H1 (cell line): ENCODE results near the gene KIFC1. TPM values are rescaled to one million over a fixed set of nuclear protein-coding genes. Genes with fewer than 3 reads are reported as not detected.

Experiments used
- ATF2 ChIP-seq: IDR thresholded peaks from 2 replicates; pipeline ENCODE4 v1.6.1; 2012; ENCODE audit warnings: low read length, inconsistent platforms
- EP300 ChIP-seq, 2 experiments: IDR thresholded peaks; 1 replicate in 1 of 2; 2 replicates in 1 of 2; pipeline ENCODE4 v1.6.1; 2011 to 2012; ENCODE audit warnings: low read depth in 2 of 2, low read length in 2 of 2, mild to moderate bottlenecking in 2 of 2, borderline replicate concordance in 1 of 2, inconsistent platforms in 1 of 2, moderate library complexity in 1 of 2
- FOSL1 ChIP-seq: IDR thresholded peaks from 2 replicates; pipeline ENCODE4 v1.6.1; 2011; ENCODE audit warnings: mild to moderate bottlenecking, low read depth, low read length, moderate library complexity; ENCODE audit not compliant: insufficient read depth
- HDAC2 ChIP-seq, 2 experiments: fragments of 300-600 bp in 1 of 2; sonication (generic) in 1 of 2; IDR thresholded peaks; 2 replicates each; pipeline ENCODE4 v1.6.1; 2011 to 2012; ENCODE audit warnings: low read depth in 2 of 2, low read length in 2 of 2, mild to moderate bottlenecking in 2 of 2, moderate library complexity in 2 of 2, borderline replicate concordance in 1 of 2, inconsistent platforms in 1 of 2
- KDM5A ChIP-seq: fragments of 200-600 bp; IDR thresholded peaks from 2 replicates; pipeline ENCODE4 v1.7.1; 2012; ENCODE audit warnings: mild to moderate bottlenecking, low read length, inconsistent platforms, mixed read lengths
- NRF1 ChIP-seq: IDR thresholded peaks from 2 replicates; pipeline ENCODE4 v1.6.1; 2011; ENCODE audit warnings: mild to moderate bottlenecking, low read depth, low read length, improper control_type of control experiment
- PHF8 ChIP-seq: fragments of 200-600 bp; sonication (generic); conservative IDR thresholded peaks from 2 replicates; pipeline ENCODE4 v1.7.1; 2012; ENCODE audit warnings: low read depth, mild to moderate bottlenecking, inconsistent platforms, low read length, moderate library complexity
- POLR2AphosphoS5 ChIP-seq: IDR thresholded peaks from 2 replicates; pipeline ENCODE4 v1.6.1; 2011; ENCODE audit warnings: low read depth, low read length
- POU5F1 ChIP-seq: IDR thresholded peaks from 2 replicates; pipeline ENCODE4 v1.6.1; 2011; ENCODE audit warnings: low read depth, mild to moderate bottlenecking, low read length, moderate library complexity
- RXRA ChIP-seq: IDR thresholded peaks from 2 replicates; pipeline ENCODE4 v1.6.1; 2011; ENCODE audit warnings: low read depth, mild to moderate bottlenecking, low read length, moderate library complexity; ENCODE audit not compliant: insufficient read depth
- SIN3A ChIP-seq, 2 experiments: IDR thresholded peaks in 1 of 2; conservative IDR thresholded peaks in 1 of 2; 2 replicates each; pipeline ENCODE4 v1.6.1; 2011 to 2012; ENCODE audit warnings: low read length in 2 of 2, improper control_type of control experiment in 1 of 2, low read depth in 1 of 2, mild to moderate bottlenecking in 1 of 2
- SIX5 ChIP-seq: IDR thresholded peaks from 2 replicates; pipeline ENCODE4 v1.6.1; 2011; ENCODE audit warnings: mild to moderate bottlenecking, low read depth, low read length
- SP2 ChIP-seq: IDR thresholded peaks from 2 replicates; pipeline ENCODE4 v1.6.1; 2012; ENCODE audit warnings: mild to moderate bottlenecking, low read length, inconsistent platforms
- SP4 ChIP-seq: IDR thresholded peaks from 2 replicates; pipeline ENCODE4 v1.6.1; 2012; ENCODE audit warnings: low read length, inconsistent platforms
- SRF ChIP-seq: IDR thresholded peaks from 2 replicates; pipeline ENCODE4 v1.6.1; 2011; ENCODE audit warnings: mild to moderate bottlenecking, low read depth, low read length, moderate library complexity
- TBP ChIP-seq: IDR thresholded peaks from 2 replicates; pipeline ENCODE4 v1.6.1; 2011; ENCODE audit warnings: low read depth, low read length, improper control_type of control experiment
- TEAD4 ChIP-seq: IDR thresholded peaks from 2 replicates; pipeline ENCODE4 v1.6.1; 2012; ENCODE audit warnings: low read depth, low read length, inconsistent platforms, mixed read lengths
- USF2 ChIP-seq: IDR thresholded peaks from 2 replicates; pipeline ENCODE4 v1.6.1; 2011; ENCODE audit warnings: low read length, improper control_type of control experiment
- ZNF274 ChIP-seq: IDR thresholded peaks from 2 replicates; pipeline ENCODE4 v1.7.0; 2012; ENCODE audit warnings: low read length, borderline replicate concordance; ENCODE audit errors: extremely low read depth
- polyA plus RNA-seq, 7 experiments: library from polyadenylated mRNA; depleted of rRNA in 3 of 7; stranded (reverse) in 5 of 7; unstranded in 2 of 7; fragments of >200 nt in 5 of 7; fragments of 200-250 nt in 2 of 7; gene quantifications; 1 replicate in 5 of 7; 2 replicates in 1 of 7; 4 replicates in 1 of 7; pipeline versions ENCODE4 v1.2.1 to v1.2.3, GENCODE V29; 2011 to 2013; ENCODE audit warnings: missing spikeins in 2 of 7, mixed read lengths in 2 of 7
- total RNA-seq: library from RNA; stranded (reverse); fragmentation: NEBNext Ultra II Directional; extraction: Animal tissue kit (Norgen Biotek cat#: 25700); gene quantifications from 2 replicates; pipeline ENCODE4 v1.2.1, GENCODE V29; 2021

The KIFC1 gene
- total and polyA plus RNA-seq, 2 of the 8 experiments (the other 6 are each of a cell fraction or from before 2014, with no cell fraction given), result 46.6 to 64.3 TPM

- TF ChIP-seq ATF2 (no peak), KDM5A (no peak), TBP (peak; percentile 54; the same call in 1 of the 2 replicates), PHF8 (peak; percentile 43; the same call in 1 of the 2 replicates), USF2 (no peak; the same call in 1 of the 2 replicates), FOSL1 (0 out of 2 replicates have a peak, but pooled peaks have one; percentile 16), ZNF274 (no peak), SP4 (peak; percentile 73; the same call in 1 of the 2 replicates), SP2 (no peak), POU5F1 (no peak), HDAC2 (IDR thresholded peaks at IDR 0.05; ENCODE audit: borderline replicate concordance in 1 of 2, low read depth in 2 of 2, low read length in 2 of 2) (peak; percentile 8 to 98; a peak in 2 of 4 replicates), RXRA (no peak), POLR2AphosphoS5 (peak; percentile 51), SRF (peak; percentile 5; the same call in 1 of the 2 replicates), SIN3A (conservative IDR thresholded peaks at IDR 0.05 in 1 of 2, IDR thresholded peaks at IDR 0.05 in 1 of 2; ENCODE audit: low read depth in 1 of 2, low read length in 2 of 2) (peak in 1 of 2 experiments; percentile 53; a peak in 2 of 4 replicates), TEAD4 (peak; percentile 1; the same call in 1 of the 2 replicates), EP300 (IDR thresholded peaks at IDR 0.05; ENCODE audit: borderline replicate concordance in 1 of 2, low read depth in 2 of 2, low read length in 2 of 2) (peak in 1 of 2 experiments; percentile 49; a peak in 1 of 3 replicates), NRF1 (no peak), SIX5 (no peak)
These were observed 18.6 kb downstream of the KIFC1 start (continued) for GRCh38 chr6:33410050-33410710.
